GM12801 (cell line): ENCODE results near the gene POU6F2.

ENCODE experiments used
- CTCF ChIP-seq: IDR thresholded peaks from one replicate; pipeline ENCODE4 v1.5.1; 2011; ENCODE audit warnings: control low read depth; ENCODE audit not compliant: insufficient read length; ENCODE audit errors: extremely low read depth

POU6F2 gene

GRCh38 chr7:39045231-39045630, 67.5 kb downstream of the POU6F2 start:
- no peak for TF ChIP-seq CTCF

DNA sequence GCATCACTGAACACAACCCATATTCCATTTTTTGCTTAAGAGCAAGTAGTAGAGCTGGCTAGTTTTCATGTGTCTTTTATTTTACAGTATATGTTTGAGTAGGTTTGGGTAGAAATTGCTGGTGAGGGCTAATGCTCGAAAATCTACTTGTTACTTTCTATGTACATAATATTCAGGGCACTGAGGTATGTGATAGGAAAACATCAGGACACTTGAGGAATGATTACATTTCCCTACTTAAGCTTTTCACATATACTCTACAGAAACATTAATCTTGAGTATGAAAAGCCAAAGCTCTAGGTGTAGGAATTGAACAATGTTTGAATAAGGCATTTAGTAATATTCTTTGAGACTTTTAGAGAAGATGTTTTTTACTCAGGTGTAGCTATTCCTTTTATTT, 73.6 kb downstream of the POU6F2 start:
- TF ChIP-seq CTCF = no peak

GRCh38 chr7:39051707-39052106, 74.0 kb downstream of the POU6F2 start:
- no peak for TF ChIP-seq CTCF

- no peak for TF ChIP-seq CTCF
Measured at GRCh38 chr7:39054731-39055130, 77.0 kb downstream of the POU6F2 start.

DNA sequence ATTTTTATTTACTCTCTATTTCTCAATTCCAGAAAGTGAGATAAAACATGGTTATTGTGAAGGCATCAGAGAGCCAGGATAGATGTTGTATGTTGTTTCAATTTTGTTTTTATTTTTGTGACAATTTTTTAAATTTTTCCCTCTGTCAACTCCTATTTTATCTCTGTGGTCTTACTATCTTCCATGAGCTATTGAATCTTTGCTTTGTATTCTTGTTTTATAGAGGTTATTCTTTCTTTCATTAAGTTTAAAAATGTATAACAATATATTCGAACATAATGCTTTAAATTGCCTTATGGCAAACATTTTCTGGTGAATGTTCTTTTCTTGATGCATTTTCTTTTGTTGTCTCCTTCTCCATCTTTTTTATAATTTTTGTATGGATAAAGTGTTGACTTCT, 78.4 kb downstream of the POU6F2 start:
- TF ChIP-seq CTCF = no peak

DNA sequence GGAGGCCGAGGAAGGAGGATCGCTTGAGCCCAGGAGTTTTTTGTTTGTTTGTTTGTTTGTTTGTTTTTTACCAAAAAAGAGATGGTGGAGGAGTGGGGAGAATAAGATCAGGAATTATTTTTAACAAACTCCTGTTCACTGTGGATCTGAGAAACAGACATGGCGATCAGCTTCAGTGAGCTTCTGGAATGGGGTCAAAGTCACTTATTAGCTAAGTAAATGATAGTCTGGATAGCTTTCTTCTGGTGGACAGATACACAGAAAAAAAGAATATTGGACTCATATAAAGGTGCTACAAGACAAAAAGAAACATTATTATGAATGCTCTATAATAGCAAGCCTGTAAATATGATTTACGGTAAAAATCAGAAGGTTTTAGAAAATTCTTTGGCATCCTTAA, 85.1 kb downstream of the POU6F2 start:
- TF ChIP-seq CTCF = no peak

DNA sequence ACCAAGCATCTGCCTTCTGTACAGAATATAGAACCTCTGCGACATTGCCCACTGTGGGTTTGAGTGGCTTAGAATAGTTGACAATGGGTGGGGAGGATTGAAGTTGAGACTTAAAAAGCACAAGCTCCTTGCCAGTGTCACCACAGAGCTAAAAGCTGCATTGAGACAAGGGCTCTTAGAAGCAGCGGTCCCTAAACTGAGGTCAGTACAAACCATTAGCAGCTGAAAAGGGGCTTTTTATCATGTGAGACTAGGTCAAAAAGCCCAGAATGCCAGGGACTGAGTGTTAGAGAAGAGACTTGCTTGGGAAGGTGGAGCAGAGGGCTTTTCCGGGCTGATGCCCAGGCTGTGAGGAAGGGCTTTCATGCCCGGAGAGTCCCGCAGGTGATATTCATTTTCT, 91.3 kb downstream of the POU6F2 start:
- TF ChIP-seq CTCF = no peak
